Ascending aorta (tissue), 2 donors: Measurements from ENCODE around the gene RPL4. TPM values are rescaled to one million over a fixed set of nuclear protein-coding genes. Genes with fewer than 3 reads are reported as not detected.

ENCODE experiments used
- DNase-seq, 2 donors: peaks; one replicate each; pipeline ENCODE4 v3.0.0-alpha.2; 2019; ENCODE audit warnings: low spot score in 2 of 2
- H3K27ac ChIP-seq, 2 donors: fragments of 200-600 bp; sonication (generic); one replicate each; pipeline ENCODE4 v1.5.1; 2016 to 2017; ENCODE audit warnings: mild to moderate bottlenecking in 1 of 2
- H3K27me3 ChIP-seq: fragments of 200-600 bp; sonication (generic); one replicate; pipeline ENCODE4 v1.5.1; 2017
- H3K36me3 ChIP-seq, 2 donors: fragments of 200-600 bp; sonication (generic); one replicate each; pipeline ENCODE4 v1.5.1; 2016
- H3K4me1 ChIP-seq, 2 donors: fragments of 200-600 bp; sonication (generic); one replicate each; pipeline ENCODE4 v1.5.1; 2016 to 2017; ENCODE audit warnings: mild to moderate bottlenecking in 1 of 2
- H3K4me3 ChIP-seq, 2 donors: fragments of 200-600 bp; sonication (generic); one replicate each; pipeline ENCODE4 v1.5.1; 2016 to 2017; ENCODE audit warnings: mild to moderate bottlenecking in 1 of 2
- H3K9me3 ChIP-seq, 2 donors: fragments of 200-600 bp; sonication (generic); one replicate each; pipeline ENCODE4 v1.5.1; 2016
- intact Hi-C: fragments of 100-400 bp; cut with DNase I; formaldehyde crosslinking; loops from one replicate; pipeline ENCODE4 v1.15.1; 2023
- total RNA-seq: library from RNA; depleted of rRNA; stranded (reverse); fragments of >200 nt; gene quantifications from one replicate; pipeline ENCODE4 v1.1.0, GENCODE V29; 2016
- TF ChIP-seq, protein P1 (sequence below), 3 experiments: fragments of 200-600 bp in 2 of 3; fragments of 450-650 bp in 1 of 3; sonication (generic) in 2 of 3; IDR thresholded peaks; one replicate each; pipeline ENCODE4 v1.5.1; 2016 to 2019; ENCODE audit warnings: antibody characterized with exemption in 3 of 3, mild to moderate bottlenecking in 1 of 3, moderate library complexity in 1 of 3

RPL4 gene
- total RNA-seq, 1 donor from 2014 or later, result 2,799 TPM

GRCh38 chr15:66459818-66460615 lies 44.6 kb downstream of the RPL4 start:
- H3K4me1 ChIP-seq, result no peaks in the 10 kb centered on the region
- DNase-seq, result no peak
- H3K36me3 ChIP-seq, result no peaks in the 10 kb centered on the region
- intact Hi-C loops, result no loop called here
- H3K4me3 ChIP-seq, result no peak overlapping the region
- H3K27ac ChIP-seq, result no peak overlapping the region
- H3K9me3 ChIP-seq, result no peaks in the 10 kb centered on the region
- TF ChIP-seq, protein P1, sequence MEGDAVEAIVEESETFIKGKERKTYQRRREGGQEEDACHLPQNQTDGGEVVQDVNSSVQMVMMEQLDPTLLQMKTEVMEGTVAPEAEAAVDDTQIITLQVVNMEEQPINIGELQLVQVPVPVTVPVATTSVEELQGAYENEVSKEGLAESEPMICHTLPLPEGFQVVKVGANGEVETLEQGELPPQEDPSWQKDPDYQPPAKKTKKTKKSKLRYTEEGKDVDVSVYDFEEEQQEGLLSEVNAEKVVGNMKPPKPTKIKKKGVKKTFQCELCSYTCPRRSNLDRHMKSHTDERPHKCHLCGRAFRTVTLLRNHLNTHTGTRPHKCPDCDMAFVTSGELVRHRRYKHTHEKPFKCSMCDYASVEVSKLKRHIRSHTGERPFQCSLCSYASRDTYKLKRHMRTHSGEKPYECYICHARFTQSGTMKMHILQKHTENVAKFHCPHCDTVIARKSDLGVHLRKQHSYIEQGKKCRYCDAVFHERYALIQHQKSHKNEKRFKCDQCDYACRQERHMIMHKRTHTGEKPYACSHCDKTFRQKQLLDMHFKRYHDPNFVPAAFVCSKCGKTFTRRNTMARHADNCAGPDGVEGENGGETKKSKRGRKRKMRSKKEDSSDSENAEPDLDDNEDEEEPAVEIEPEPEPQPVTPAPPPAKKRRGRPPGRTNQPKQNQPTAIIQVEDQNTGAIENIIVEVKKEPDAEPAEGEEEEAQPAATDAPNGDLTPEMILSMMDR (IDR thresholded peaks at IDR 0.05), result no peak
- no peaks in the 10 kb centered on the region for H3K27me3 ChIP-seq

- H3K27me3 ChIP-seq, result no peaks in the 10 kb centered on the region
- intact Hi-C loops, result no loop called here
- H3K4me3 ChIP-seq, result no peak overlapping the region
Measured at GRCh38 chr15:66456211-66456610, 48.4 kb downstream of the RPL4 start.

GRCh38 chr15:66454143-66454542 lies 50.5 kb downstream of the RPL4 start:
- H3K9me3 ChIP-seq, result no peaks in the 10 kb centered on the region
- no peak for DNase-seq
- H3K4me1 ChIP-seq, result no peaks in the 10 kb centered on the region
- no peaks in the 10 kb centered on the region for H3K27me3 ChIP-seq
- H3K4me3 ChIP-seq, result no peak overlapping the region
- TF ChIP-seq, protein P1 (IDR thresholded peaks at IDR 0.05), result no peak
- H3K27ac ChIP-seq, result no peak overlapping the region
- intact Hi-C loops, result no loop called here
- H3K36me3 ChIP-seq, result peaks cover 0 to 5% of the 10 kb centered on the region in 2 donors

More at GRCh38 chr15:66456211-66456610, 48.4 kb downstream of the RPL4 start:
- TF ChIP-seq, protein P1 (IDR thresholded peaks at IDR 0.05), result no peak
- Histone ChIP-seq H3K36me3 (peaks cover 0 to 5% of the 10 kb centered on the region in 2 donors), H3K9me3 (no peaks in the 10 kb centered on the region), H3K27ac (no peak overlapping the region), H3K4me1 (no peaks in the 10 kb centered on the region)
- DNase-seq, result no peak

- Histone ChIP-seq H3K36me3 (peaks cover 0 to 5% of the 10 kb centered on the region in 2 donors), H3K4me1 (no peaks in the 10 kb centered on the region), H3K9me3 (no peaks in the 10 kb centered on the region), H3K4me3 (no peak overlapping the region), H3K27ac (no peak overlapping the region), H3K27me3 (no peaks in the 10 kb centered on the region)
- no peak for DNase-seq
- TF ChIP-seq, protein P1 (IDR thresholded peaks at IDR 0.05), result no peak
- intact Hi-C loops, result no loop called here
Measured at GRCh38 chr15:66452971-66453580, 51.6 kb downstream of the RPL4 start.

DNA sequence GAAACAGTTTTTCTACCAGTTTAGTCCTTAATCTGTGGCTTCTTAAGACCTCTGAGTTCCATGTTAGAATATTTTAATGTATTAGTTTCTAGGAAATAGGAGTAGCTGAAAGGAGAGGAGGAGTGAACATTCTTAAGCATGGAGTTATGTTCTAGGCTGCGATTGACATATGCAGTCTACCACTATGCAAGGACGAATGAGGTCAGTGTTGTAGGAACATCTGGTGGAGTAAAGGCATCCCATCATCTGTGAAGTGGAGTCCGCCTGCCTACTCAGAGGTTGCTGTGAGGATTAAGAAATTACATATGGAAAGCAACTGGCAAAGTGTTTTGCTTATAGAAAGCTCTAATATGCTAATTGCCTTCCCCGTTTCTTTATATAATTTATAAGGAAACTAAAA lies 52.2 kb downstream of the RPL4 start:
- TF ChIP-seq, protein P1 (IDR thresholded peaks at IDR 0.05), result no peak

More for the DNA sequence above, 52.2 kb downstream of the RPL4 start:
- H3K27me3 ChIP-seq, result no peaks in the 10 kb centered on the region
- no peak for DNase-seq
- peaks cover 0 to 8% of the 10 kb centered on the region in 2 donors for H3K36me3 ChIP-seq
- H3K4me1 ChIP-seq, result no peaks in the 10 kb centered on the region
- H3K9me3 ChIP-seq, result no peaks in the 10 kb centered on the region
- no peak overlapping the region for H3K27ac ChIP-seq
- H3K4me3 ChIP-seq, result no peak overlapping the region
- intact Hi-C loops, result no loop called here

Other genes with a start within 250 kb of the RPL4 start
- gene DIS3L, start 211.3 kb downstream of the RPL4 start, total RNA-seq, result 10.3 TPM
- gene TIPIN, start 148.2 kb downstream of the RPL4 start, total RNA-seq, result 6.1 TPM
- 21.2 TPM for gene MAP2K1, start 117.9 kb downstream of the RPL4 start, total RNA-seq
- 3.7 TPM for gene SNAPC5, start 7.1 kb downstream of the RPL4 start, total RNA-seq
- 2.3 TPM for gene ZWILCH, start 471 bp upstream of the RPL4 start, total RNA-seq
- gene LCTL, start 61.1 kb upstream of the RPL4 start, total RNA-seq, result not detected
- 140 TPM for gene SMAD6, start 197.4 kb upstream of the RPL4 start, total RNA-seq